Measurements from ENCODE around the gene METTL16.
A peak's percentile ranks its signal among the peaks of the same experiment; 100 is the strongest.
"Not testable (repeated sequence)": the region's sequence is repeated elsewhere in the genome, so short reads cannot be mapped to it uniquely, and the experiment has no call there.

METTL16 gene

GRCh38 chr17:2452216-2452750 lies 59.4 kb downstream of the METTL16 start:
- no peak for TF ChIP-seq CTCF (IDR thresholded peaks at IDR 0.05; ENCODE audit: low read depth, low read length)
- in situ Hi-C loops (cut with HindIII; ENCODE audit: low sequenced_read_pairs) = no loop called here
- DNase-seq (ENCODE audit: low read depth, low spot score) = no peak
- no peak overlapping the region for H3K4me3 ChIP-seq (ENCODE audit: low read depth, low read length)

- no peak overlapping the region for H3K4me3 ChIP-seq (ENCODE audit: low read depth, low read length)
- no peak for DNase-seq (ENCODE audit: low read depth, low spot score)
- no peak for TF ChIP-seq CTCF (IDR thresholded peaks at IDR 0.05; ENCODE audit: low read depth, low read length)
- in situ Hi-C loops (cut with HindIII; ENCODE audit: low sequenced_read_pairs) = no loop called here
Observed at GRCh38 chr17:2450016-2450650, 61.6 kb downstream of the METTL16 start.

DNA sequence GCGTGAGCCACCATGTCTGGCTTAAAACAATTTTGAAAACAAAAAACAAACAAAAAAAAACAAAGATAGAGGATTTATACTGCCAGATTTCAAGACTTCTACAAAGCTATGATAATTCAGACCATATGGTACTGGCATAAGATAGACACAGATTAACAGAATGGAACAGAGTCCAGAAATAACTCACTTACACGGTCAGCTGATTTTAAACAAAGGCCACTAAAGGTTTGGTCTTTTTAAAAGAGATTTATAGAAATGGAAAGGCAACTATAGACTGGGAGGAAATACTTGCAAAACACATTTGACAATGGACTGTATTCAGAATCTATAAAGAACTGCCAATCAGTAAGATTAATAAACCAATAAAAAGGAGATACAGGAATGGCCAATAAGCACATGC lies 62.2 kb downstream of the METTL16 start:
- DNase-seq (ENCODE audit: low read depth, low spot score) = no peak
- no peak overlapping the region for H3K4me3 ChIP-seq (ENCODE audit: low read depth, low read length)
- in situ Hi-C loops (cut with HindIII; ENCODE audit: low sequenced_read_pairs) = no loop called here
- no peak for TF ChIP-seq CTCF (IDR thresholded peaks at IDR 0.05; ENCODE audit: low read depth, low read length)

DNA sequence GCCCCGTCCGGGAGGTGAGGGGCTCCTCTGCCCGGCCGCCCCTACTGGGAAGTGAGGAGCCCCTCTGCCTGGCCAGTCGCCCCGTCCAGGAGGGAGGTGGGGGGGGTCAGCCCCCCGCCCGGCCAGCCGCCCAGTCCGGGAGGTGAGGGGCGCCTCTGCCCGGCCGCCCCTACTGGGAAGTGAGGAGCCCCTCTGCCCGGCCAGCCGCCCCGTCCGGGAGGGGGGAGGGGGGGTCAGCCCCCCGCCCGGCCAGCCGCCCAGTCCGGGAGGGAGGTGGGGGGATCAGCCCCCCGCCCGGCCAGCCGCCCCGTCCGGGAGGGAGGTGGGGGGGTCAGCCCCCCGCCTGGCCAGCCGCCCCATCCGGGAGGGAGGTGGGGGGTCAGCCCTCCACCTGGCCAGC lies 64.2 kb downstream of the METTL16 start:
- DNase-seq (ENCODE audit: low read depth, low spot score); H3K4me3 ChIP-seq (ENCODE audit: low read depth, low read length); in situ Hi-C loops (cut with HindIII; ENCODE audit: low sequenced_read_pairs): not testable (repeated sequence)

DNA sequence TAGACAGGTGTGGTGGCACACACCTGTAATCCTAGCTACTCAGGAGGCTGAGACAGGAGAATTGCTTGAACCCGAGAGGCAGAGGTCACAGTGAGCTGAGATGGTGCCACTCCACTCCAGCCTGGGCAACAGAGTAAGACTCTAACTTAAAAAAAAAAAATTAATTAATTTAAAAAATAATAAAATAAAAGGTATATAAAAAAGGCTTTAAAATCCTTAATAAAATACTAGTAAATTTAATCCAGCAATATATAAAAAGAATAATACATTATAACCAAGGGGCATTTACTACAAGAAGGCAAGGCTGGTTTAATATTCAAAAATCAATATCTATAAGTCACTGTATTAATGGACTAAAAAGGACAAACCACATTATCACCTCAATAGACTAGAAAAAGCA lies 66.0 kb downstream of the METTL16 start:
- no peak for DNase-seq (ENCODE audit: low read depth, low spot score)
- in situ Hi-C loops (cut with HindIII; ENCODE audit: low sequenced_read_pairs) = no loop called here
- no peak overlapping the region for H3K4me3 ChIP-seq (ENCODE audit: low read depth, low read length)
- no peak for TF ChIP-seq CTCF (IDR thresholded peaks at IDR 0.05; ENCODE audit: low read depth, low read length)

DNA sequence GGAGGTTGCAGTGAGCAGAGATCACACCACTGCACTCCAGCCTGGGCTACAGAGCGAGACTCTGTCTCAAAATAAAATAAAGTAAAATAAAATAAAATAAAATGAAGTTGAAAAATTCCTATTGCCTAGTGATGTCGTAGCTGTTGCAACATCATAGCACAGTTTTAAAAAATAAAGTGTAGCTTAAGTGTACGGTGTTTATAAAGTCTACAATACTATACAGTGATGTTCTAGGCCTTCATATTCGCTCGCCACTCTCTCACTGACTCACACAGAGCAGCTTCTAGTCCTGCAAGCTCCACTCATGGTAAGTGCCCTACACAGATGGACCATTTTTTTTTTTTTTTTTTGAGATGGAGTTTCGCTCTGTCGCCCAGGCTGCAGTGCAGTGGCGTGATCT lies 67.3 kb downstream of the METTL16 start:
- in situ Hi-C loops (cut with HindIII; ENCODE audit: low sequenced_read_pairs) = no loop called here
- TF ChIP-seq CTCF (IDR thresholded peaks at IDR 0.05; ENCODE audit: low read depth, low read length) = no peak
- no peak overlapping the region for H3K4me3 ChIP-seq (ENCODE audit: low read depth, low read length)
- no peak for DNase-seq (ENCODE audit: low read depth, low spot score)

DNA sequence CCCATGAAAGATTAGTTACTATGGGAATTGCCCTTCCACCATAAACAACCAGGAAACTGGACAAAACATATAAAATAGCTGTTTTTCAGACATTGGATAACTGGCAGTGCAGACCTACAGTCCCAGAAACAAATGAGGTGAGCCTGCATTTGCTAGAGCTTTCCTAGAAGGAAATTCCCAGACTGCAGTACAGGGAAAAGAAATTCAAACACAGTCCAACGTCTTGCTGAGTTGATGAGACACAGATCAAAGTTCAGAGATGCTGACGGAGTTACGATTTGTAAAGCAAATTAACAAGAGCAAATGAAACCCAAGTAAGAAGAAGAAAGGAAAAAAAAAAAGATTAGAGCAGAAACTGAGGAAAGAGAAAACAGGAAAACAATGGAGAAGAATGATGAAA lies 69.5 kb downstream of the METTL16 start:
- no peak for TF ChIP-seq CTCF (IDR thresholded peaks at IDR 0.05; ENCODE audit: low read depth, low read length)
- no peak overlapping the region for H3K4me3 ChIP-seq (ENCODE audit: low read depth, low read length)
- peak; percentile 62 for DNase-seq (ENCODE audit: low read depth, low spot score)
- in situ Hi-C loops (cut with HindIII; ENCODE audit: low sequenced_read_pairs) = no loop called here
